T-helper 2 cell treated with Interferon-gamma antibody and Interleukin-4, amounts not matched to agents 5 μg/mL and 100 μg/mL, for 36 hours (primary cell): ENCODE measurements around the gene PCDHGB1.
"Not testable (repeated sequence)": the region's sequence is repeated elsewhere in the genome, so short reads cannot be mapped to it uniquely, and the experiment has no call there.

Experiments
- DNase-seq: peaks from one replicate; pipeline ENCODE4 v3.0.0; 2021; ENCODE audit warnings: low spot score
- H3K27ac Mint-ChIP-seq: one replicate; pipeline ENCODE4 v1.8.0; 2021; ENCODE audit warnings: mild to moderate bottlenecking, mixed read lengths
- H3K27me3 Mint-ChIP-seq: one replicate; pipeline ENCODE4 v1.8.0; 2021; ENCODE audit warnings: low read depth, mixed read lengths
- H3K36me3 Mint-ChIP-seq: one replicate; pipeline ENCODE4 v1.8.0; 2021; ENCODE audit warnings: low read depth, mixed read lengths
- H3K4me1 Mint-ChIP-seq: one replicate; pipeline ENCODE4 v1.8.0; 2021; ENCODE audit warnings: low read depth, mixed read lengths
- H3K4me3 Mint-ChIP-seq: one replicate; pipeline ENCODE4 v1.8.0; 2022; ENCODE audit warnings: mild to moderate bottlenecking, moderate library complexity, mixed read lengths
- H3K9me3 Mint-ChIP-seq: one replicate; pipeline ENCODE4 v1.8.0; 2021; ENCODE audit warnings: mixed read lengths

PCDHGB1 gene

GRCh38 chr5:141338538-141339306 lies 11.2 kb upstream of the PCDHGB1 start, which contains the start of gene PCDHGA2:
Gene PCDHGA2, plus strand, starts transcription at chr5:141338760.
- no peaks in the 10 kb centered on the region for H3K4me1 Mint-ChIP-seq
- H3K27ac Mint-ChIP-seq: no peak within 1 kb of the TSS
- no peak for DNase-seq
- peaks cover 26% of the 10 kb centered on the region for H3K9me3 Mint-ChIP-seq
- peak within 1 kb of the TSS; percentile 80 for H3K4me3 Mint-ChIP-seq
- peaks cover 49% of the 10 kb centered on the region for H3K27me3 Mint-ChIP-seq
- peaks cover 3% of the 10 kb centered on the region for H3K36me3 Mint-ChIP-seq

- H3K4me1 Mint-ChIP-seq: not testable (repeated sequence)
Measured at GRCh38 chr5:141340781-141341354, 9.0 kb upstream of the PCDHGB1 start.

GRCh38 chr5:141342773-141343172 lies 7.1 kb upstream of the PCDHGB1 start:
- Mint-ChIP-seq H3K27me3 (peaks cover 27% of the 10 kb centered on the region), H3K9me3 (peaks cover 34% of the 10 kb centered on the region), H3K27ac (no peak overlapping the region), H3K36me3 (peaks cover 3% of the 10 kb centered on the region), H3K4me3 (no peak overlapping the region), H3K4me1 (no peaks in the 10 kb centered on the region)
- DNase-seq: no peak

More at GRCh38 chr5:141340781-141341354, 9.0 kb upstream of the PCDHGB1 start:
- not testable (repeated sequence) for H3K27ac Mint-ChIP-seq, DNase-seq, H3K36me3 Mint-ChIP-seq, H3K4me3 Mint-ChIP-seq
- Mint-ChIP-seq H3K9me3 (peaks cover 30% of the 10 kb centered on the region), H3K27me3 (peaks cover 38% of the 10 kb centered on the region)

- H3K27ac Mint-ChIP-seq: no peak within 1 kb of the TSS
- DNase-seq: no peak
Measured at GRCh38 chr5:141343242-141343952, 6.5 kb upstream of the PCDHGB1 start, which contains the start of gene PCDHGA3. Gene PCDHGA3, plus strand, starts transcription at chr5:141343829. Its CDS starts 205 bp downstream, at chr5:141344034.

GRCh38 chr5:141343953-141344463 lies 5.9 kb upstream of the PCDHGB1 start:
- peaks cover 15% of the 10 kb centered on the region for H3K27me3 Mint-ChIP-seq
- peaks cover 34% of the 10 kb centered on the region for H3K9me3 Mint-ChIP-seq
- no peak overlapping the region for H3K27ac Mint-ChIP-seq
- H3K4me3 Mint-ChIP-seq: peak overlapping the region; percentile 75
- H3K4me1 Mint-ChIP-seq: no peaks in the 10 kb centered on the region
- H3K36me3 Mint-ChIP-seq: peaks cover 3% of the 10 kb centered on the region
- DNase-seq: no peak

More at GRCh38 chr5:141343242-141343952, 6.5 kb upstream of the PCDHGB1 start, which contains the start of gene PCDHGA3:
- peaks cover 34% of the 10 kb centered on the region for H3K9me3 Mint-ChIP-seq
- H3K27me3 Mint-ChIP-seq: peaks cover 21% of the 10 kb centered on the region
- H3K4me3 Mint-ChIP-seq: peak within 1 kb of the TSS; percentile 75
- no peaks in the 10 kb centered on the region for H3K4me1 Mint-ChIP-seq
- peaks cover 3% of the 10 kb centered on the region for H3K36me3 Mint-ChIP-seq

GRCh38 chr5:141345327-141345726 lies 4.6 kb upstream of the PCDHGB1 start:
- Mint-ChIP-seq H3K4me3 (no peak overlapping the region), H3K27ac (no peak overlapping the region), H3K36me3 (peaks cover 1% of the 10 kb centered on the region), H3K9me3 (peaks cover 35% of the 10 kb centered on the region), H3K27me3 (peaks cover 13% of the 10 kb centered on the region), H3K4me1 (peaks cover 2% of the 10 kb centered on the region)
- no peak for DNase-seq

GRCh38 chr5:141346017-141346416 lies 3.9 kb upstream of the PCDHGB1 start:
- DNase-seq, H3K4me3 Mint-ChIP-seq, H3K27ac Mint-ChIP-seq, H3K36me3 Mint-ChIP-seq, H3K4me1 Mint-ChIP-seq: not testable (repeated sequence)
- Mint-ChIP-seq H3K9me3 (peaks cover 36% of the 10 kb centered on the region), H3K27me3 (peaks cover 12% of the 10 kb centered on the region)

GRCh38 chr5:141351591-141351990 lies 1.7 kb downstream of the PCDHGB1 start:
- H3K4me1 Mint-ChIP-seq: peaks cover 2% of the 10 kb centered on the region
- no peak overlapping the region for H3K27ac Mint-ChIP-seq
- H3K4me3 Mint-ChIP-seq: no peak overlapping the region
- peaks cover 25% of the 10 kb centered on the region for H3K9me3 Mint-ChIP-seq
- H3K36me3 Mint-ChIP-seq: peaks cover 1% of the 10 kb centered on the region
- peaks cover 13% of the 10 kb centered on the region for H3K27me3 Mint-ChIP-seq
- DNase-seq: no peak

GRCh38 chr5:141354900-141355469 lies 5.1 kb downstream of the PCDHGB1 start, which contains the start of gene PCDHGA4:
Gene PCDHGA4, plus strand, starts transcription at chr5:141355021. Its CDS starts 87 bp downstream, at chr5:141355108.
- peaks cover 1% of the 10 kb centered on the region for H3K36me3 Mint-ChIP-seq
- peaks cover 21% of the 10 kb centered on the region for H3K9me3 Mint-ChIP-seq
- peaks cover 15% of the 10 kb centered on the region for H3K27me3 Mint-ChIP-seq
- DNase-seq: no peak
- H3K4me3 Mint-ChIP-seq: peak within 1 kb of the TSS; percentile 61
- H3K27ac Mint-ChIP-seq: no peak within 1 kb of the TSS
- peaks cover 4% of the 10 kb centered on the region for H3K4me1 Mint-ChIP-seq

- no peak overlapping the region for H3K27ac Mint-ChIP-seq
- H3K27me3 Mint-ChIP-seq: peaks cover 15% of the 10 kb centered on the region
- no peak for DNase-seq
- H3K9me3 Mint-ChIP-seq: peaks cover 22% of the 10 kb centered on the region
- H3K4me1 Mint-ChIP-seq: peaks cover 2% of the 10 kb centered on the region
- no peaks in the 10 kb centered on the region for H3K36me3 Mint-ChIP-seq
- peak overlapping the region; percentile 61 for H3K4me3 Mint-ChIP-seq
Measured at GRCh38 chr5:141355641-141356040, 5.7 kb downstream of the PCDHGB1 start.

- H3K27me3 Mint-ChIP-seq: peaks cover 20% of the 10 kb centered on the region
- peaks cover 27% of the 10 kb centered on the region for H3K9me3 Mint-ChIP-seq
- H3K4me3 Mint-ChIP-seq: no peak overlapping the region
- peaks cover under 1% of the 10 kb centered on the region for H3K36me3 Mint-ChIP-seq
- no peak for DNase-seq
- H3K4me1 Mint-ChIP-seq: peaks cover 2% of the 10 kb centered on the region
- no peak overlapping the region for H3K27ac Mint-ChIP-seq
Measured at GRCh38 chr5:141356133-141356532, 6.2 kb downstream of the PCDHGB1 start.

- Mint-ChIP-seq H3K27ac (no peak overlapping the region), H3K4me1 (peaks cover 2% of the 10 kb centered on the region), H3K4me3 (no peak overlapping the region), H3K36me3 (peaks cover 3% of the 10 kb centered on the region), H3K27me3 (peaks cover 23% of the 10 kb centered on the region), H3K9me3 (peaks cover 30% of the 10 kb centered on the region)
- no peak for DNase-seq
Measured at GRCh38 chr5:141356950-141357349, 7.1 kb downstream of the PCDHGB1 start.

- H3K4me1 Mint-ChIP-seq: peaks cover 2% of the 10 kb centered on the region
- H3K36me3 Mint-ChIP-seq: peaks cover 7% of the 10 kb centered on the region
Measured at GRCh38 chr5:141359790-141360426, 10.0 kb downstream of the PCDHGB1 start, which contains the start of gene PCDHGB2. Gene PCDHGB2, plus strand, starts transcription at chr5:141359994. Its CDS starts 142 bp downstream, at chr5:141360136.

More at GRCh38 chr5:141359790-141360426, 10.0 kb downstream of the PCDHGB1 start, which contains the start of gene PCDHGB2:
- H3K27ac Mint-ChIP-seq: peak within 1 kb of the TSS; percentile 68
- H3K27me3 Mint-ChIP-seq: peaks cover 40% of the 10 kb centered on the region
- DNase-seq: no peak
- H3K4me3 Mint-ChIP-seq: peak within 1 kb of the TSS; percentile 89
- H3K9me3 Mint-ChIP-seq: peaks cover 36% of the 10 kb centered on the region
